22Rv1 (cell line): ENCODE data around the gene LMF2.

Experiments
- CTCF ChIP-seq: fragments of 450-650 bp; IDR thresholded peaks from 2 replicates; pipeline ENCODE4 v1.5.1; 2017; ENCODE audit warnings: mild to moderate bottlenecking
- ZFX ChIP-seq: fragments of 450-650 bp; IDR thresholded peaks from 2 replicates; pipeline ENCODE4 v1.6.1; 2017; ENCODE audit warnings: antibody characterized with exemption, borderline replicate concordance

GRCh38 chr22:50532824-50533796 lies 25.6 kb upstream of the LMF2 start:
- no peak for TF ChIP-seq CTCF
- TF ChIP-seq ZFX, result no peak
